Measurements from ENCODE around the gene THTPA. TPM values are rescaled to one million over a fixed set of nuclear protein-coding genes. Genes with fewer than 3 reads are reported as not detected.

Gene THTPA
- total RNA-seq, 1 experiment from 2014 or later, result 4.1 TPM

DNA sequence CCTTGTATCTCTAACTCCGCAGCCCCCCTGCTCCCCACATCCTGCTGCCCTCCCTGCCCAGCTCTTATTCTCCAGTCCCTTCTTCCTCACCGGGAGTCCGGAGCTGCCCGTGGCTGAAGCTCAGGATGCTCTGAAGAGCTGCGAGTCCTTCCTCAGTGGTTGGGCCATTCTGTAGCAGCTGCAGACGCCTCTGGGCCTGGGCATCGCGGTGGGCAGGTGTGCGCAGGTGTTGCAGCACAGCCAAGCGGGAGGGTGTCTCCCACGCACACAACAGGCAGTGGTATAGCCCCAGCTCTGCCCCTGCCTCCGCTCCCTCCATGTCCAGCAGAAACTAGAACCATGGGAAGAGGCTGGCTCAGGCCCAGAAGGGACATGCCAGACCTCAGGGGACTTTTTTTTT, 24.7 kb upstream of the THTPA start:
- no peaks in the 10 kb centered on the region for H3K9me2 ChIP-seq (ENCODE audit: insufficient read depth)
- H3K4me3 ChIP-seq, result no peak overlapping the region
- no peaks in the 10 kb centered on the region for H3K27me3 ChIP-seq (ENCODE audit: insufficient read depth, low read depth)
- TF ChIP-seq, protein P1, sequence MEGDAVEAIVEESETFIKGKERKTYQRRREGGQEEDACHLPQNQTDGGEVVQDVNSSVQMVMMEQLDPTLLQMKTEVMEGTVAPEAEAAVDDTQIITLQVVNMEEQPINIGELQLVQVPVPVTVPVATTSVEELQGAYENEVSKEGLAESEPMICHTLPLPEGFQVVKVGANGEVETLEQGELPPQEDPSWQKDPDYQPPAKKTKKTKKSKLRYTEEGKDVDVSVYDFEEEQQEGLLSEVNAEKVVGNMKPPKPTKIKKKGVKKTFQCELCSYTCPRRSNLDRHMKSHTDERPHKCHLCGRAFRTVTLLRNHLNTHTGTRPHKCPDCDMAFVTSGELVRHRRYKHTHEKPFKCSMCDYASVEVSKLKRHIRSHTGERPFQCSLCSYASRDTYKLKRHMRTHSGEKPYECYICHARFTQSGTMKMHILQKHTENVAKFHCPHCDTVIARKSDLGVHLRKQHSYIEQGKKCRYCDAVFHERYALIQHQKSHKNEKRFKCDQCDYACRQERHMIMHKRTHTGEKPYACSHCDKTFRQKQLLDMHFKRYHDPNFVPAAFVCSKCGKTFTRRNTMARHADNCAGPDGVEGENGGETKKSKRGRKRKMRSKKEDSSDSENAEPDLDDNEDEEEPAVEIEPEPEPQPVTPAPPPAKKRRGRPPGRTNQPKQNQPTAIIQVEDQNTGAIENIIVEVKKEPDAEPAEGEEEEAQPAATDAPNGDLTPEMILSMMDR (conservative IDR thresholded peaks at IDR 0.05), result no peak
- TF ChIP-seq EZH2 (IDR thresholded peaks at IDR 0.05; ENCODE audit: low read depth), result no peak
- no peak for DNase-seq
- H2AFZ ChIP-seq, result no peak overlapping the region
- ChIA-PET POLR2A (ENCODE audit: unreplicated experiment) (no interaction called here), CTCF (interaction anchor here (0.7 kb wide), 1 partner anchor 545 kb away, joined by 3 read pairs; no protein-coding TSS in a partner anchor)
- H3F3A ChIP-seq (ENCODE audit: insufficient read depth, low read depth), result no peaks in the 10 kb centered on the region
- intact Hi-C loops (cut with micrococcal nuclease; ENCODE audit: unreplicated experiment), result no loop called here
- H3K9me3 ChIP-seq (ENCODE audit: insufficient read depth, low read depth), result no peaks in the 10 kb centered on the region
- H3K27ac ChIP-seq, result no peak overlapping the region
- no peak overlapping the region for H3K4me2 ChIP-seq
- no peaks in the 10 kb centered on the region for H3K79me2 ChIP-seq (ENCODE audit: low read depth)
- no peaks in the 10 kb centered on the region for H3K4me1 ChIP-seq (replicated peaks; ENCODE audit: insufficient read depth)
- no peaks in the 10 kb centered on the region for H4K20me1 ChIP-seq (ENCODE audit: insufficient read depth)
- BruUV-seq (replicated peaks), result no TSS peak
- no peaks in the 10 kb centered on the region for H3K36me3 ChIP-seq (ENCODE audit: low read depth)

DNA sequence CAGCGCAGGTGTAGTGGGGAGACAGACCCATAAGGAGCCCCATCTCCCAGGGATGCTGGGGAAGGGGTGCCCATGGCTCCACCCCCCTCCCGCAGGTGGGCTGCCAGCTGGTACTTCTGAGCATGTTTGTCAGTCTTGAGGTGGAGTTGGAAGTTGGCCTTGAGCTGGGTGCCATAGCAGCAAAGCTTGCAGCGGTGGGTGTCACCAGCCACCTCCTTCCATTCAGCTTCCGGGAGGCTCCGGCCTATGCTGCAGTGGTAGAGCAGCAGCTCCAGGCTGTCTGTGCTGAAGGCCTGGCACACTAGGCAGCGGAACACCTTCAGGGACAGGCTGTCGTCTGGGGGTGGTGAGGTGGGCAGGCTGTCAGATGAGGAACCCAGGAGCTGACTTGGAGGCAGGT, 23.4 kb upstream of the THTPA start:
- TF ChIP-seq EZH2 (IDR thresholded peaks at IDR 0.05; ENCODE audit: low read depth), result no peak
- TF ChIP-seq, protein P1 (conservative IDR thresholded peaks at IDR 0.05), result no peak
- Histone ChIP-seq H3K9me3 (ENCODE audit: insufficient read depth, low read depth) (no peaks in the 10 kb centered on the region), H4K20me1 (ENCODE audit: insufficient read depth) (no peaks in the 10 kb centered on the region), H3K27ac (no peak overlapping the region), H3K9me2 (ENCODE audit: insufficient read depth) (no peaks in the 10 kb centered on the region), H3K36me3 (ENCODE audit: low read depth) (no peaks in the 10 kb centered on the region), H3K4me1 (replicated peaks; ENCODE audit: insufficient read depth) (no peaks in the 10 kb centered on the region), H3K27me3 (ENCODE audit: insufficient read depth, low read depth) (no peaks in the 10 kb centered on the region), H3F3A (ENCODE audit: insufficient read depth, low read depth) (no peaks in the 10 kb centered on the region), H3K4me3 (no peak overlapping the region), H3K4me2 (no peak overlapping the region), H3K79me2 (ENCODE audit: low read depth) (no peaks in the 10 kb centered on the region), H2AFZ (no peak overlapping the region)
- BruUV-seq (replicated peaks), result no TSS peak
- DNase-seq, result no peak
- ChIA-PET POLR2A (ENCODE audit: unreplicated experiment) (no interaction called here), CTCF (interaction anchor here (0.6 kb wide), 1 partner anchor 28 kb away, joined by 3 read pairs; no protein-coding TSS in a partner anchor)
- intact Hi-C loops (cut with micrococcal nuclease; ENCODE audit: unreplicated experiment), result no loop called here

DNA sequence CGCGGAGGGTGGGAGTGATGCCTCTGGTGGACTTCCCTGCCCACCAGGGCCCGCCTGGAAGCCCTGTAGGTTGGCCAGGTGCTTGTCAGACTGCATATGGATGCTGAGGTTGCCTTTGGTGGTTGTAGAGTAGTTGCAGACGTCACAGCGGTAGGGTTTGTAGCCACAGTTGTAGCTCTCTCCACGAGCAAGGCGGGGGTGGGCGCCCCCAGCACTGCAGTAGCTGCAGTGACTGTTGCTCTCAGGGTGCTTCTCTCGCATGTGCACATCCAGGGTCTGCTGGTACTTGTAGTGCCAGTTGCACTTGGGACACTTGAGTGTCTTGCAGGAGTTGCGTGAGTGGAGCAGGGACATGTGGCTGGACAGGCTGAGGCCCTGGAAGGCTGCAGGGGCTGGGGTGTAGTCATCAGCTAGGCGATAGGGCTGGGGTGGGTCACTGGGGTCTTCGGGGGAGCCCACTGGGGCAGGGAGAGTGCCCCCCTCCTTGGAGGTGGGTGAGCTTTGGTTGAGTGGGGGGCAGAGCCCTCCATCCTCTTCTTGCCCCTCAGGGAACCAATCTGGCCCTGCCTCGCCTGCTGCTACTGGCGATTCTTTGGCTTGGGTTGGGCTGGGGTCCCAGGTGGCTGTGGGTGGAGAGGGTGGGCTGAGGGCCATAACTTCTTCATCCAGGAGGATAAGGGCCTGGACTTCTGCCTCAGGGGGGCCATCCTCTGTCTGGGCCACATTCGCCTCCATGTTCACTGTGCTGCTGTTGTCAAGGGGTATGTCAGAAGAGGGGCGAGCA, 22.2 kb upstream of the THTPA start:
- no peak overlapping the region for H2AFZ ChIP-seq
- TF ChIP-seq, protein P1 (conservative IDR thresholded peaks at IDR 0.05), result no peak
- TF ChIP-seq EZH2 (IDR thresholded peaks at IDR 0.05; ENCODE audit: low read depth), result no peak
- H3K9me3 ChIP-seq (ENCODE audit: insufficient read depth, low read depth), result no peaks in the 10 kb centered on the region
- no peaks in the 10 kb centered on the region for H3K4me1 ChIP-seq (replicated peaks; ENCODE audit: insufficient read depth)
- intact Hi-C loops (cut with micrococcal nuclease; ENCODE audit: unreplicated experiment), result no loop called here
- H3K36me3 ChIP-seq (ENCODE audit: low read depth), result no peaks in the 10 kb centered on the region
- no TSS peak for BruUV-seq (replicated peaks)
- ChIA-PET POLR2A (ENCODE audit: unreplicated experiment) (interaction anchor here (0.5 kb wide), 1 partner anchor 14 kb away, joined by 3 read pairs; no protein-coding TSS in a partner anchor), CTCF (no interaction called here)
- no peaks in the 10 kb centered on the region for H4K20me1 ChIP-seq (ENCODE audit: insufficient read depth)
- no peaks in the 10 kb centered on the region for H3K79me2 ChIP-seq (ENCODE audit: low read depth)
- no peak overlapping the region for H3K4me3 ChIP-seq
- H3K9me2 ChIP-seq (ENCODE audit: insufficient read depth), result no peaks in the 10 kb centered on the region
- no peak overlapping the region for H3K27ac ChIP-seq
- no peaks in the 10 kb centered on the region for H3F3A ChIP-seq (ENCODE audit: insufficient read depth, low read depth)
- no peak for DNase-seq
- H3K4me2 ChIP-seq, result no peak overlapping the region
- no peaks in the 10 kb centered on the region for H3K27me3 ChIP-seq (ENCODE audit: insufficient read depth, low read depth)
